Kidney (tissue), 14 donors: ENCODE results near the gene HOXA13. TPM values are rescaled to one million over a fixed set of nuclear protein-coding genes. Genes with fewer than 3 reads are reported as not detected.

ENCODE experiments used
- DNase-seq, 5 donors: peaks; one replicate each; pipeline ENCODE4 v3.0.0-alpha.2; 2013 to 2020
- FAIRE-seq: peaks from 2 replicates; lab custom pipeline; 2012; peaks lifted over from hg19 to GRCh38; lab: Jason Lieb, UNC
- H3K27ac ChIP-seq, 2 donors: one replicate each; pipeline ENCODE4 v1.7.0; 2013; ENCODE audit warnings: low read depth in 2 of 2, low read length in 2 of 2, inconsistent platforms in 1 of 2
- H3K27me3 ChIP-seq: one replicate; pipeline ENCODE4 v1.7.1; 2013; ENCODE audit warnings: low read length, inconsistent platforms; ENCODE audit not compliant: control insufficient read depth, insufficient read depth
- H3K36me3 ChIP-seq, 3 donors: one replicate each; pipeline versions ENCODE4 v1.7.0 to v1.7.1; 2013; ENCODE audit warnings: low read length in 3 of 3, control low read depth in 1 of 3, inconsistent platforms in 1 of 3; ENCODE audit not compliant: insufficient read depth in 3 of 3, control insufficient read depth in 2 of 3
- H3K4me1 ChIP-seq, 3 donors: one replicate each; pipeline versions ENCODE4 v1.7.0 to v1.7.1; 2013; ENCODE audit warnings: low read length in 3 of 3, inconsistent platforms in 1 of 3, low read depth in 1 of 3; ENCODE audit not compliant: control insufficient read depth in 2 of 3, insufficient read depth in 2 of 3
- H3K4me3 ChIP-seq, 3 donors: one replicate each; pipeline versions ENCODE4 v1.7.0 to v1.8.1; 2013; ENCODE audit warnings: low read length in 3 of 3, control low read depth in 1 of 3, inconsistent platforms in 1 of 3
- H3K9ac ChIP-seq, 3 donors: one replicate each; pipeline versions ENCODE4 v1.7.0 to v1.7.1; 2013; ENCODE audit warnings: low read length in 3 of 3, control low read depth in 1 of 3, inconsistent platforms in 1 of 3
- H3K9me3 ChIP-seq, 3 donors: one replicate each; pipeline versions ENCODE4 v1.7.0 to v1.7.1; 2013; ENCODE audit warnings: low read length in 3 of 3, control low read depth in 1 of 3, inconsistent platforms in 1 of 3; ENCODE audit not compliant: control insufficient read depth in 2 of 3, insufficient read depth in 1 of 3
- intact Hi-C: fragments of 100-400 bp; cut with DNase I; formaldehyde crosslinking; loops from one replicate; pipeline ENCODE4 v1.11.1; 2022
- polyA plus RNA-seq: library from polyadenylated mRNA; stranded (reverse); fragments of 350-450 nt; fragmentation: Illumina TruSeq; extraction: RNeasy Lipid Tissue Mini Kit (QIAGEN cat#74804); gene quantifications from one replicate; pipeline ENCODE4 v1.2.3, GENCODE V29; 2014; ENCODE audit warnings: low read depth, low replicate concordance; ENCODE audit not compliant: insufficient read depth
- total RNA-seq: library from RNA; stranded (reverse); fragmentation: NEBNext Ultra II Directional; extraction: Animal tissue kit (Norgen Biotek cat#: 25700); gene quantifications from one replicate; pipeline ENCODE4 v1.2.1, GENCODE V29; 2021
- TF ChIP-seq, protein P1 (sequence below): IDR thresholded peaks from 3 replicates; pipeline ENCODE4 v1.5.1; 2012; ENCODE audit warnings: mild to moderate bottlenecking, moderate library complexity, borderline replicate concordance; ENCODE audit not compliant: insufficient read depth; ENCODE audit errors: extremely low read depth
- donor health status: control.
- donor health status: control.
- donor health status: control.
- donor health status: control.
- donor health status: control.
- donor health status: DM: yes; HTN: yes; CAD: no.
- donor health status: Normal renal cell carcinoma (clear cell type).

Gene HOXA13
- total and polyA plus RNA-seq, 2 donors from 2014 or later, result 0.17 to 0.44 TPM

DNA sequence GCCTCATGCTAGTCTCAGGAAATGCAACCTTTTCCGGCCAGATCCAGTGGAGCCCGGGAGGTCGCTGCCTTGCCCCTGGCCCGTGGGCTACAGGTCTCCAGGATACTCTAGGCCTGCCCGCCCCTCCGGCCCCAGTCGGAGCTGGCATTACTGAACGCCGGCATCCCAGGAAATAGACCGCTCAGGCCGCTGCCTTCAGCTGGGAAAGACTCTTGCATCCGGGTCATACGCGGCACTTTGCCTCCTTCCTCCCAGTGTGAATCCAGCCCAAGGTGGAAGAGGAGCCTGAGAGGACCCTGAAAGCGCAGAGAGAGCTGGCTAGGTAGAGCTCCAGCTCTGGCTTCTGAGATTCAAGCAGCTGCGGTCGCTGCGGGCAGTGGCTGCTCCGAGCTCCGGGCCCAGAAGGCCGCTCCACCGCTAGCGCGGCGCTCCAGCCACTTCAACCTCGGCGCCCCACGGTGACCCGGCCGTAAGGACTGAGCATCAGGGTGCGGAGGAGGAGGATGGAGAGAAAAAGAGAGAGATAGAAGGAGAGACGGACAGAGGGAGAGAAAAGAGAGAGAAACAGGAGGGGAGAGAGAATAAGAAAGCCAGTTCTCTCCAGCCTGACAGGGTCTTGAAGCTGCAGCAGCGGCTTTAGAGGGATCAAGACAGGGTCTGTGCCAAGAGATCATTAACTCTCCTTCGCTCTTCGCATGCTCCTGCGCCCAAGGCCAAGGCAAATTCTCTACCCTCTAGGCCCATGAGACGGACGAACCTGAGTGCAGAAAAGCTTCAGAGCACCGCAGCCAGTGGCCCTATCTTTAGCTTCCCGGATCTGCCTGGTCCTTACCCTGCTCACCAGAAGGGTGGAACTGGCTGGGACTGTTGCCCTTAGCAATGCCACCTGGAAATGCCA, 24.0 kb downstream of the HOXA13 start:
- H3K36me3 ChIP-seq, result no peaks in the 10 kb centered on the region
- H3K27ac ChIP-seq, result peak overlapping the region; percentile 78 to 82
- no peaks in the 10 kb centered on the region for H3K27me3 ChIP-seq
- peak overlapping the region; percentile 38 to 56 (median 55) for H3K9ac ChIP-seq
- peak overlapping the region; percentile 7 to 86 (median 67) for H3K4me3 ChIP-seq
- TF ChIP-seq, protein P1, sequence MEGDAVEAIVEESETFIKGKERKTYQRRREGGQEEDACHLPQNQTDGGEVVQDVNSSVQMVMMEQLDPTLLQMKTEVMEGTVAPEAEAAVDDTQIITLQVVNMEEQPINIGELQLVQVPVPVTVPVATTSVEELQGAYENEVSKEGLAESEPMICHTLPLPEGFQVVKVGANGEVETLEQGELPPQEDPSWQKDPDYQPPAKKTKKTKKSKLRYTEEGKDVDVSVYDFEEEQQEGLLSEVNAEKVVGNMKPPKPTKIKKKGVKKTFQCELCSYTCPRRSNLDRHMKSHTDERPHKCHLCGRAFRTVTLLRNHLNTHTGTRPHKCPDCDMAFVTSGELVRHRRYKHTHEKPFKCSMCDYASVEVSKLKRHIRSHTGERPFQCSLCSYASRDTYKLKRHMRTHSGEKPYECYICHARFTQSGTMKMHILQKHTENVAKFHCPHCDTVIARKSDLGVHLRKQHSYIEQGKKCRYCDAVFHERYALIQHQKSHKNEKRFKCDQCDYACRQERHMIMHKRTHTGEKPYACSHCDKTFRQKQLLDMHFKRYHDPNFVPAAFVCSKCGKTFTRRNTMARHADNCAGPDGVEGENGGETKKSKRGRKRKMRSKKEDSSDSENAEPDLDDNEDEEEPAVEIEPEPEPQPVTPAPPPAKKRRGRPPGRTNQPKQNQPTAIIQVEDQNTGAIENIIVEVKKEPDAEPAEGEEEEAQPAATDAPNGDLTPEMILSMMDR, result no peak
- intact Hi-C loops, result loop anchor here (10.0 kb wide), 1 partner anchor 1321 kb away; no protein-coding TSS in a partner anchor
- H3K4me1 ChIP-seq, result peaks cover 0 to 4% (median 0%) of the 10 kb centered on the region in 3 donors
- FAIRE-seq, result no peak
- H3K9me3 ChIP-seq, result no peaks in the 10 kb centered on the region
- peak in 4 of 5 donors; percentile 45 to 76 (median 54) for DNase-seq

DNA sequence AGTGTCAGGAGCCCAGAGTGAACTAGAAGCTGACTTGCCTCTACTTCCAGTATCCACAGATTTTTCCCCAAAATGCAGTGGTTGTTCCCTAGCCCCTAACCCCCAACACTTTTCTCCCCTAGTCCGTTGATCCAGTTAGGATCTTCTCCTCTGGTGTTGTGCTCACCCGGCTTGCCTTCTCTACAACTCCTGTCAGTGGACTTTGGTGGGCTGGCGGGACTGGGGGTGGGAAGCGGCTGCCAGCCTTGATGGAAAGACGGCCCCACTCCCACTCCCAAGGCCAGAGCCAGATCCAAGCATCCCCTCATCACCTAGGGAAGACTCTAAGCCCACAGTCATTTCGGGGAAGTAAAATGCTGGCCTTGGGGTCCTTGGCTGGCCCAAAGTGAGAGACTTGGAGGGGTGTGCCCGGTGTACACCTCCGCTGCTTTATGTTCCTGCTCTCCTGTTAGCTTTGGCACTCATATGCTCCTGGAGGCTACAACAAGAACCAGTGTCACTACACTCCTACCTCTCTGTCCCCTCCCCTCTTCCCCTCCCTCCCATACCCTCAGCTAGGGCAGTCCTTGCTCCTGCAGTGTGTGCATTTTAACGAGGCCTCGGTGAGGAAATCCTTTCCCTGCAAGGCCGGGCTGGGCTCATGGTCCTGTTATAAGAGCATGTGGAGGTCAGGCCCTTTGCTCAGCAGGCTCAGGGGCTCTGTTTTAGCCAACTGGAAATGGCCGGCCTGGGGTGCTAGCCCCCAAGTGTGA, 24.8 kb downstream of the HOXA13 start:
- no peaks in the 10 kb centered on the region for H3K27me3 ChIP-seq
- H3K4me3 ChIP-seq, result peak overlapping the region; percentile 7 to 86 (median 86)
- H3K4me1 ChIP-seq, result peaks cover 0 to 4% (median 0%) of the 10 kb centered on the region in 3 donors
- DNase-seq (peak; percentile 67 to 93 (median 92)), FAIRE-seq (no peak)
- no peaks in the 10 kb centered on the region for H3K36me3 ChIP-seq
- intact Hi-C loops, result loop anchor here (10.0 kb wide), 1 partner anchor 1320 kb away; no protein-coding TSS in a partner anchor
- no peaks in the 10 kb centered on the region for H3K9me3 ChIP-seq
- TF ChIP-seq, protein P1, result no peak
- H3K27ac ChIP-seq, result peak overlapping the region; percentile 84 to 90
- H3K9ac ChIP-seq, result peak overlapping the region; percentile 10 to 56 (median 47)

DNA sequence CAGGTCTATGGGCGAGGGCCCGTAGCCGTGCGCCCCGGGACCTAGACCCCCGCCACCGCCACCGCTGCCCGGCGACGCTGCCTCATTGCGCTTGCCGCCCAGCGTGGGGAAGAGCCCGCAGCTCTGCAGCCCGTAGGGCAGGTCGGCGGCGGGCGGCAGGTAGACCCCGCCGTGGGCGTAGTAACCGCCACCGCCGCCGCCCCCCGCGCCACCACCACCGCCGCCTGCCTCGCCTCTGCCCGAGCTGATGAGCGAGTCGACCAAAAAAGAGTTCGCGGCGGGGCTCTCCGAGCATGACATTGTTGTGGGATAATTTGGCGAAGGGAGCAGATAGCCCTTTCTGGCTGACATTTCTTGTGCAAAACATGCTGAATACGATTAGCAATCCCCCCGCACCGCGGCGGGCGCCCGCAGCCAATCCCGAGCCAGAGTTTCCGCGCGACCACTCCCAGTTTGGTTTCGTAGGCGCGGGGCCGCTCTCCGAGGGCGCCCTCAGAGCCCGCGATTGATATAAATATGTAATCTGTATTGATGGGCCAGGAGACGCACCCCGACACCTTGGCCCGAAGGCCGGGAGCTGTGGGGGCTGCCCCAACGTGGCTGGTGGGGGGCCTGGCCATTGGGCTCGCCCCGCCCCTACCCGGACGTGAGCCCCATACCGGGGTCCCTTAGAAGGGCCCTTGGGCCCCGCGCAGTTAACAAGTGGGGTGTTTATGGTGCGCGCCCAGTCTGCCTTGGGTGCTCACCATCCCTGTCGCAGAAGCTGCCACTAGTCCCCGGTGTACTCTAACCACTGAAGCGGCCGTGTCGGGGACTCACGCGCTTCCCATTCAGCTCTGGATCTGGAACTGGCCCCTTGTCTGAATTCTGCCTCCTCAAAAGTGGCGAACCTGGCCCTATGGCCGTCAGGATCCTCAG, 25.7 kb downstream of the HOXA13 start, which contains the start of gene HOXA10:
Gene HOXA10, minus strand, starts transcription at position 365 of the 918 bp plus-strand sequence. Its CDS starts 14 bp downstream, at position 351.
- peak; percentile 91 to 95 (median 93) for DNase-seq
- Histone ChIP-seq H3K4me3 (peak within 1 kb of the TSS; percentile 62 to 86 (median 86)), H3K27ac (peak within 1 kb of the TSS; percentile 84 to 90), H3K4me1 (no peaks in the 10 kb centered on the region), H3K36me3 (no peaks in the 10 kb centered on the region), H3K9ac (peak within 1 kb of the TSS; percentile 48 to 95 (median 72)), H3K27me3 (no peaks in the 10 kb centered on the region), H3K9me3 (no peaks in the 10 kb centered on the region)
- no peak for FAIRE-seq
- TF ChIP-seq, protein P1, result no peak
- intact Hi-C loops, result loop anchor here (10.0 kb wide), 1 partner anchor 1319 kb away; no protein-coding TSS in a partner anchor
